ENCODE results near the gene PLSCR1. TPM values are rescaled to one million over a fixed set of nuclear protein-coding genes. Genes with fewer than 3 reads are reported as not detected.

Gene PLSCR1
- total and polyA plus RNA-seq, 9 of the 15 experiments (the other 6 are each of a cell fraction or from before 2014, with no cell fraction given): 40.6 to 122 (median 69.1) TPM

GRCh38 chr3:146505516-146505915 is 38.9 kb downstream of the PLSCR1 start:
- ATAC-seq (no peak), FAIRE-seq (no peak), DNase-seq (ENCODE audit: extremely low read depth in 1 of 4, low spot score in 3 of 4) (no peak)
- Histone ChIP-seq H2AFZ (ENCODE audit: low read depth, low read length) (no peak overlapping the region), H3K9me1 (ENCODE audit: control insufficient read depth, insufficient read depth, low read length) (no peaks in the 10 kb centered on the region), H3K79me2 (ENCODE audit: control insufficient read depth, insufficient read depth, low read length) (no peaks in the 10 kb centered on the region), H3K27me3 (ENCODE audit: control insufficient read depth in 2 of 2, insufficient read depth in 2 of 2, low read length in 2 of 2) (no peaks in the 10 kb centered on the region), H3K4me1 (replicated peaks in 1 of 2; ENCODE audit: control insufficient read depth in 2 of 2, insufficient read depth in 2 of 2, low read length in 2 of 2) (peaks cover 5 to 30% of the 10 kb centered on the region in 2 experiments; a peak in 4 of 5 replicates), H3K4me2 (ENCODE audit: insufficient read depth, low read length) (no peak overlapping the region), H3K27ac (ENCODE audit: extremely low read depth, low read depth, low read length) (no peak overlapping the region), H4K20me1 (replicated peaks; ENCODE audit: control insufficient read depth, insufficient read depth, low read length) (no peaks in the 10 kb centered on the region), H3K9ac (ENCODE audit: insufficient read depth in 1 of 2, low read depth in 2 of 2, low read length in 2 of 2) (no peak overlapping the region), H3K4me3 (no peak overlapping the region), H3K9me3 (replicated peaks; ENCODE audit: control insufficient read depth, insufficient read depth, low read depth, low read length) (no peaks in the 10 kb centered on the region), H3K36me3 (ENCODE audit: control insufficient read depth, insufficient read depth, low read length) (no peaks in the 10 kb centered on the region)
- in situ Hi-C loops (cut with MboI) (no loop called here), intact Hi-C loops (cut with micrococcal nuclease) (loop anchor here (5.0 kb wide), 1 partner anchor 37 kb away; the partner anchor contains the start of gene PLSCR1)
- ChIA-PET CTCF (ENCODE audit: low intra/inter-chr PET ratio) (no interaction called here), POLR2A (interaction anchor here (0.6 to 1.2 kb wide), 3 partner anchors 9 to 31 kb away, joined by 3 to 5 read pairs (median 4); no protein-coding TSS in a partner anchor)
- BruUV-seq (replicated peaks): no TSS peak
- TF ChIP-seq RFX1 (IDR thresholded peaks at IDR 0.05) (no peak), XRCC3 (IDR thresholded peaks at IDR 0.05) (no peak), PHB (CRISPR knock-in tag; IDR thresholded peaks at IDR 0.05) (no peak)
- WGBS (ENCODE audit: insufficient coverage, low coverage, missing lambda C conversion rate): 81% methylated on average over 1 of the region's 1 CpG

- FAIRE-seq: no peak
- BruUV-seq (replicated peaks): no TSS peak
- no peak overlapping the region for H3K4me2 ChIP-seq (ENCODE audit: insufficient read depth, low read length)
- 0 out of 2 replicates have a peak, but pooled peaks have one; percentile 17 for TF ChIP-seq EP300 (IDR thresholded peaks at IDR 0.05; ENCODE audit: low read length)
- TF ChIP-seq SMAD4 (CRISPR knock-in tag; conservative IDR thresholded peaks at IDR 0.05): 0 out of 2 replicates have a peak, but pooled peaks have one; percentile 14
- no peak for TF ChIP-seq XRCC4 (IDR thresholded peaks at IDR 0.05; ENCODE audit: extremely low read depth, insufficient read depth, insufficient read length)
- no peak for TF ChIP-seq FOXM1 (IDR thresholded peaks at IDR 0.05; ENCODE audit: low read depth)
- no peak for TF ChIP-seq FOXM1 (CRISPR knock-in tag; IDR thresholded peaks at IDR 0.05; ENCODE audit: low read depth)
- no peak for TF ChIP-seq POLR3A (IDR thresholded peaks at IDR 0.05; ENCODE audit: borderline replicate concordance, extremely low read depth, insufficient read depth, insufficient read length)
- no peak for TF ChIP-seq COPS2 (conservative IDR thresholded peaks at IDR 0.05)
- no peak for TF ChIP-seq RAD51 (IDR thresholded peaks at IDR 0.05; ENCODE audit: borderline replicate concordance, low read depth)
- no peak for TF ChIP-seq ATF7 (IDR thresholded peaks at IDR 0.05)
- TF ChIP-seq ZNF23 (CRISPR knock-in tag; IDR thresholded peaks at IDR 0.05): no peak
- TF ChIP-seq ZNF589 (CRISPR knock-in tag; IDR thresholded peaks at IDR 0.05; ENCODE audit: low read depth): 0 out of 2 replicates have a peak, but pooled peaks have one; percentile 32
- no peak for TF ChIP-seq RBM22 (IDR thresholded peaks at IDR 0.05; ENCODE audit: low read depth, low read length, poor library complexity, severe bottlenecking)
- TF ChIP-seq ZBTB2 (IDR thresholded peaks at IDR 0.05): no peak
Observed at GRCh38 chr3:146504498-146505197, 39.8 kb downstream of the PLSCR1 start.

More at GRCh38 chr3:146504498-146505197, 39.8 kb downstream of the PLSCR1 start:
- POLR2A ChIA-PET: interaction anchor here (0.6 to 1.2 kb wide), 2 partner anchors 8 to 32 kb away, joined by 3 to 4 read pairs; no protein-coding TSS in a partner anchor
- Histone ChIP-seq H3K9ac (ENCODE audit: insufficient read depth in 1 of 2, low read depth in 2 of 2, low read length in 2 of 2) (no peak overlapping the region), H3K9me1 (ENCODE audit: control insufficient read depth, insufficient read depth, low read length) (no peaks in the 10 kb centered on the region), H3K79me2 (ENCODE audit: control insufficient read depth, insufficient read depth, low read length) (no peaks in the 10 kb centered on the region), H3K4me3 (no peak overlapping the region), H3K9me3 (replicated peaks; ENCODE audit: control insufficient read depth, insufficient read depth, low read depth, low read length) (no peaks in the 10 kb centered on the region), H3K27ac (ENCODE audit: extremely low read depth, low read depth, low read length) (no peak overlapping the region), H3K4me1 (replicated peaks in 1 of 2; ENCODE audit: control insufficient read depth in 2 of 2, insufficient read depth in 2 of 2, low read length in 2 of 2) (peaks cover 5 to 30% of the 10 kb centered on the region in 2 experiments; a peak in 4 of 5 replicates), H4K20me1 (replicated peaks; ENCODE audit: control insufficient read depth, insufficient read depth, low read length) (no peaks in the 10 kb centered on the region), H3K36me3 (ENCODE audit: control insufficient read depth, insufficient read depth, low read length) (no peaks in the 10 kb centered on the region), H2AFZ (ENCODE audit: low read depth, low read length) (peak overlapping the region; percentile 60), H3K27me3 (ENCODE audit: control insufficient read depth in 2 of 2, insufficient read depth in 2 of 2, low read length in 2 of 2) (no peaks in the 10 kb centered on the region)
- CTCF ChIA-PET (ENCODE audit: low intra/inter-chr PET ratio): no interaction called here
- DNase-seq (ENCODE audit: extremely low read depth in 1 of 4, low spot score in 3 of 4): no peak
- 44% methylated on average over 3 of the region's 3 CpGs for WGBS (ENCODE audit: insufficient coverage, low coverage, missing lambda C conversion rate)
- no peak for ATAC-seq
- intact Hi-C loops (cut with micrococcal nuclease) (loop anchor here (5.0 kb wide), 1 partner anchor 38 kb away; the partner anchor contains the start of gene PLSCR1), in situ Hi-C loops (cut with MboI) (no loop called here)

Data from K562 (cell line).